HEK293 (cell line): ENCODE results near the gene EXOC1.
A peak's percentile ranks its signal among the peaks of the same experiment; 100 is the strongest.

Experiments used
- CTCF ChIA-PET: fragments of 350-600 bp; formaldehyde crosslinking; extraction: SDS; loops from one replicate; lab custom pipeline; 2021; ENCODE audit warnings: antibody characterized with exemption; lab: Yijun Ruan, JAX
- POLR2A ChIA-PET: fragments of 300-600 bp; formaldehyde crosslinking; extraction: SDS; loops from one replicate; lab custom pipeline; 2020; ENCODE audit warnings: antibody characterized with exemption, inconsistent platforms; lab: Yijun Ruan, JAX
- H3K27ac ChIP-seq: fragments of 200-500 bp; sonication (Bioruptor generic); 2 replicates; pipeline ENCODE4 v1.5.1; 2014; ENCODE audit warnings: low read depth, low read length, control low read depth, inconsistent platforms; ENCODE audit errors: extremely low read depth
- H3K36me3 ChIP-seq, 2 experiments: fragments of 200-500 bp in 1 of 2; sonication (Bioruptor generic) in 1 of 2; 1 replicate in 1 of 2; 2 replicates in 1 of 2; pipeline ENCODE4 v1.5.1; 2014 to 2017; ENCODE audit warnings: inconsistent platforms in 2 of 2, low read length in 2 of 2; ENCODE audit not compliant: control insufficient read depth in 2 of 2, insufficient read depth in 1 of 2
- H3K4me1 ChIP-seq: fragments of 200-500 bp; sonication (Bioruptor generic); 2 replicates; pipeline ENCODE4 v1.5.1; 2014; ENCODE audit warnings: mild to moderate bottlenecking, low read length, inconsistent platforms; ENCODE audit not compliant: control insufficient read depth, insufficient read depth
- H3K4me3 ChIP-seq: 2 replicates; pipeline ENCODE4 v1.5.1; 2011; ENCODE audit warnings: low read depth, mild to moderate bottlenecking, control low read depth, low read length, moderate library complexity
- H3K9me3 ChIP-seq: fragments of 200-500 bp; sonication (Bioruptor generic); 2 replicates; pipeline ENCODE4 v1.5.1; 2014; ENCODE audit warnings: low read depth, low read length, inconsistent platforms; ENCODE audit not compliant: control insufficient read depth, insufficient read depth
- BCL11B ChIP-seq: fragments of 450-650 bp; formaldehyde crosslinking; IDR thresholded peaks from 2 replicates; pipeline ENCODE4 v1.5.1; 2016; ENCODE audit warnings: low read depth, missing biosample characterization, missing genetic modification characterization
- GFI1B ChIP-seq: fragments of 450-650 bp; formaldehyde crosslinking; IDR thresholded peaks from 2 replicates; pipeline ENCODE4 v1.5.1; 2016; ENCODE audit warnings: missing biosample characterization, missing genetic modification characterization
- GLIS1 ChIP-seq: fragments of 450-650 bp; formaldehyde crosslinking; IDR thresholded peaks from 2 replicates; pipeline ENCODE4 v1.5.1; 2016; ENCODE audit warnings: missing biosample characterization, missing genetic modification characterization
- KLF7 ChIP-seq: fragments of 450-650 bp; formaldehyde crosslinking; IDR thresholded peaks from 2 replicates; pipeline ENCODE4 v1.5.1; 2016; ENCODE audit warnings: missing biosample characterization, missing genetic modification characterization, borderline replicate concordance
- OSR2 ChIP-seq: fragments of 450-650 bp; formaldehyde crosslinking; IDR thresholded peaks from 2 replicates; pipeline ENCODE4 v1.5.1; 2016; ENCODE audit warnings: missing biosample characterization, missing genetic modification characterization
- TRIM28 ChIP-seq: IDR thresholded peaks from 2 replicates; pipeline ENCODE4 v1.6.1; 2011; ENCODE audit warnings: low read length, control low read depth, borderline replicate concordance
- ZBTB17 ChIP-seq: fragments of 450-650 bp; formaldehyde crosslinking; IDR thresholded peaks from 2 replicates; pipeline ENCODE4 v1.5.1; 2016; ENCODE audit warnings: missing biosample characterization, missing genetic modification characterization
- ZBTB21 ChIP-seq: fragments of 450-650 bp; formaldehyde crosslinking; IDR thresholded peaks from 2 replicates; pipeline ENCODE4 v1.5.1; 2017; ENCODE audit warnings: missing biosample characterization, missing genetic modification characterization
- ZNF10 ChIP-seq: fragments of 450-650 bp; formaldehyde crosslinking; IDR thresholded peaks from 2 replicates; pipeline ENCODE4 v1.5.1; 2017; ENCODE audit warnings: missing biosample characterization, missing genetic modification characterization
- ZNF155 ChIP-seq: fragments of 450-650 bp; formaldehyde crosslinking; IDR thresholded peaks from 2 replicates; pipeline ENCODE4 v1.5.1; 2016; ENCODE audit warnings: missing biosample characterization, missing genetic modification characterization
- ZNF16 ChIP-seq: fragments of 450-650 bp; formaldehyde crosslinking; IDR thresholded peaks from 2 replicates; pipeline ENCODE4 v1.5.1; 2016; ENCODE audit warnings: low read depth, missing biosample characterization, missing genetic modification characterization
- ZNF175 ChIP-seq: fragments of 450-650 bp; formaldehyde crosslinking; IDR thresholded peaks from 2 replicates; pipeline ENCODE4 v1.5.1; 2016; ENCODE audit warnings: missing biosample characterization, missing genetic modification characterization
- ZNF239 ChIP-seq: fragments of 450-650 bp; formaldehyde crosslinking; IDR thresholded peaks from 2 replicates; pipeline ENCODE4 v1.5.1; 2016; ENCODE audit warnings: missing biosample characterization, missing genetic modification characterization
- ZNF311 ChIP-seq: fragments of 450-650 bp; formaldehyde crosslinking; IDR thresholded peaks from 2 replicates; pipeline ENCODE4 v1.5.1; 2017; ENCODE audit warnings: missing biosample characterization, missing genetic modification characterization, borderline replicate concordance
- ZNF341 ChIP-seq: fragments of 450-650 bp; formaldehyde crosslinking; IDR thresholded peaks from 2 replicates; pipeline ENCODE4; 2016; ENCODE audit warnings: low read depth, missing biosample characterization, missing genetic modification characterization
- ZNF48 ChIP-seq: fragments of 450-650 bp; formaldehyde crosslinking; IDR thresholded peaks from 2 replicates; pipeline ENCODE4 v1.5.1; 2016; ENCODE audit warnings: missing biosample characterization, missing genetic modification characterization
- ZNF549 ChIP-seq: fragments of 450-650 bp; IDR thresholded peaks from 2 replicates; pipeline ENCODE4 v1.5.1; 2018; ENCODE audit warnings: missing biosample characterization, missing genetic modification characterization, mild to moderate bottlenecking, inconsistent platforms, moderate library complexity
- ZNF555 ChIP-seq: fragments of 450-650 bp; formaldehyde crosslinking; conservative IDR thresholded peaks from 2 replicates; pipeline ENCODE4 v1.5.1; 2017; ENCODE audit warnings: missing biosample characterization, mild to moderate bottlenecking, missing genetic modification characterization, inconsistent platforms
- ZNF600 ChIP-seq: fragments of 450-650 bp; formaldehyde crosslinking; IDR thresholded peaks from 2 replicates; pipeline ENCODE4 v1.5.1; 2016; ENCODE audit warnings: missing biosample characterization, missing genetic modification characterization
- ZNF610 ChIP-seq: fragments of 450-650 bp; formaldehyde crosslinking; IDR thresholded peaks from 2 replicates; pipeline ENCODE4 v1.5.1; 2016; ENCODE audit warnings: missing biosample characterization, missing genetic modification characterization, borderline replicate concordance
- ZNF639 ChIP-seq: fragments of 450-650 bp; formaldehyde crosslinking; IDR thresholded peaks from 2 replicates; pipeline ENCODE4 v1.5.1; 2016; ENCODE audit warnings: missing biosample characterization, missing genetic modification characterization
- ZNF654 ChIP-seq: fragments of 450-650 bp; formaldehyde crosslinking; IDR thresholded peaks from 2 replicates; pipeline ENCODE4 v1.5.1; 2016; ENCODE audit warnings: low read depth, missing biosample characterization, missing genetic modification characterization
- ZNF660 ChIP-seq: fragments of 450-650 bp; IDR thresholded peaks from 2 replicates; pipeline ENCODE4 v1.5.1; 2018; ENCODE audit warnings: missing biosample characterization, mild to moderate bottlenecking, missing genetic modification characterization
- ZNF664 ChIP-seq: fragments of 450-650 bp; formaldehyde crosslinking; IDR thresholded peaks from 2 replicates; pipeline ENCODE4 v1.5.1; 2016; ENCODE audit warnings: missing biosample characterization, missing genetic modification characterization
- ZNF704 ChIP-seq: fragments of 450-650 bp; formaldehyde crosslinking; IDR thresholded peaks from 2 replicates; pipeline ENCODE4 v1.5.1; 2016; ENCODE audit warnings: missing biosample characterization, missing genetic modification characterization
- ZNF76 ChIP-seq: fragments of 450-650 bp; formaldehyde crosslinking; IDR thresholded peaks from 2 replicates; pipeline ENCODE4; 2016; ENCODE audit warnings: low read depth, missing biosample characterization, missing genetic modification characterization, borderline replicate concordance
- ZSCAN23 ChIP-seq: fragments of 450-650 bp; formaldehyde crosslinking; IDR thresholded peaks from 2 replicates; pipeline ENCODE4 v1.5.1; 2016; ENCODE audit warnings: missing biosample characterization, missing genetic modification characterization

The EXOC1 gene

GRCh38 chr4:55817691-55818090, 35.8 kb upstream of the EXOC1 start:
- Histone ChIP-seq H3K4me1 (no peaks in the 10 kb centered on the region), H3K27ac (no peak overlapping the region), H3K4me3 (no peak overlapping the region), H3K36me3 (no peaks in the 10 kb centered on the region), H3K9me3 (no peaks in the 10 kb centered on the region)
- ChIA-PET CTCF (interaction anchor here (1.4 kb wide), 1 partner anchor 49 kb away, joined by 6 read pairs; no protein-coding TSS in a partner anchor), POLR2A (no interaction called here)
- TF ChIP-seq ZNF16 (tag by site-specific recombination), result no peak

- H3K4me1 ChIP-seq, result no peaks in the 10 kb centered on the region
- TF ChIP-seq ZNF639 (tag by site-specific recombination) (no peak), KLF7 (tag by site-specific recombination) (no peak), ZNF76 (no peak), OSR2 (tag by site-specific recombination) (no peak), ZNF654 (tag by site-specific recombination) (no peak), ZSCAN23 (tag by site-specific recombination) (no peak), ZNF600 (tag by site-specific recombination) (no peak), ZNF704 (no peak), BCL11B (no peak), ZBTB17 (peak; percentile 70), ZNF48 (tag by site-specific recombination) (no peak), ZNF155 (no peak), ZBTB21 (no peak), ZNF311 (tag by site-specific recombination) (no peak), ZNF660 (tag by site-specific recombination) (no peak), ZNF175 (tag by site-specific recombination) (no peak), ZNF664 (no peak), ZNF610 (tag by site-specific recombination) (no peak), ZNF341 (tag by site-specific recombination) (no peak), GFI1B (tag by site-specific recombination) (no peak), ZNF239 (tag by site-specific recombination) (no peak), ZNF549 (tag by site-specific recombination) (no peak), ZNF10 (tag by site-specific recombination) (no peak), ZNF555 (no peak), GLIS1 (tag by site-specific recombination) (peak; percentile 14; the same call in 1 of the 2 replicates), TRIM28 (peak; percentile 57; the same call in 1 of the 2 replicates)
- CTCF ChIA-PET, result interaction anchor here (0.7 to 1.2 kb wide), 3 partner anchors 48 to 61 kb away, joined by 3 to 4 read pairs (median 3); no protein-coding TSS in a partner anchor
- H3K4me3 ChIP-seq, result peak within 1 kb of the TSS; percentile 10; the same call in 1 of the 2 replicates
- no peaks in the 10 kb centered on the region for H3K36me3 ChIP-seq
- H3K27ac ChIP-seq, result no peak within 1 kb of the TSS
- POLR2A ChIA-PET, result no interaction called here
- H3K9me3 ChIP-seq, result no peaks in the 10 kb centered on the region
Observed at GRCh38 chr4:55819634-55820033, 33.8 kb upstream of the EXOC1 start, which contains the start of gene EXOC1L. Gene EXOC1L, plus strand, starts transcription at chr4:55819790. Its CDS starts 237 bp downstream, at chr4:55820027.
